Endodermal cell (in vitro differentiated cells): ENCODE measurements around the gene LRRC27. TPM values are rescaled to one million over a fixed set of nuclear protein-coding genes. Genes with fewer than 3 reads are reported as not detected.

Experiments
- DNase-seq: peaks from one replicate; pipeline ENCODE4 v3.0.0-alpha.2; 2017
- H3K27ac ChIP-seq: 2 replicates; pipeline ENCODE4 v1.5.1; 2013; ENCODE audit warnings: mild to moderate bottlenecking, low read depth, low read length, moderate library complexity
- H3K27me3 ChIP-seq: 2 replicates; pipeline ENCODE4 v1.6.1; 2013; ENCODE audit warnings: mild to moderate bottlenecking, low read length, moderate library complexity; ENCODE audit not compliant: insufficient read depth, control insufficient read depth, poor library complexity, severe bottlenecking
- H3K36me3 ChIP-seq: 2 replicates; pipeline ENCODE4 v1.7.0; 2013; ENCODE audit warnings: mild to moderate bottlenecking, low read length, moderate library complexity; ENCODE audit not compliant: control insufficient read depth, insufficient read depth
- H3K4me1 ChIP-seq: one replicate; pipeline ENCODE4 v1.7.0; 2013; ENCODE audit warnings: low read length; ENCODE audit not compliant: control insufficient read depth, insufficient read depth
- H3K4me3 ChIP-seq: 2 replicates; pipeline ENCODE4 v1.5.1; 2013; ENCODE audit warnings: mild to moderate bottlenecking, low read length, moderate library complexity
- H3K9ac ChIP-seq: 2 replicates; pipeline ENCODE4 v1.6.1; 2013; ENCODE audit warnings: mild to moderate bottlenecking, low read length, moderate library complexity; ENCODE audit not compliant: poor library complexity, severe bottlenecking; ENCODE audit errors: extremely low read depth
- H3K9me3 ChIP-seq: 2 replicates; pipeline ENCODE4 v1.6.1; 2013; ENCODE audit warnings: mild to moderate bottlenecking, low read length, moderate library complexity; ENCODE audit not compliant: control insufficient read depth
- H3K27ac Mint-ChIP-seq: 2 replicates; pipeline ENCODE4 v1.8.0; 2020; ENCODE audit warnings: mixed read lengths
- H3K27me3 Mint-ChIP-seq: 2 replicates; pipeline ENCODE4 v1.8.0; 2021; ENCODE audit warnings: mild to moderate bottlenecking, mixed read lengths; ENCODE audit not compliant: insufficient read depth
- H3K36me3 Mint-ChIP-seq: 2 replicates; pipeline ENCODE4 v1.8.0; 2020; ENCODE audit warnings: low read depth, mixed read lengths
- H3K4me1 Mint-ChIP-seq: 2 replicates; pipeline ENCODE4 v1.8.0; 2020; ENCODE audit warnings: mixed read lengths
- H3K4me3 Mint-ChIP-seq: 2 replicates; pipeline ENCODE4 v1.8.0; 2020; ENCODE audit warnings: mild to moderate bottlenecking, moderate library complexity, mixed read lengths
- H3K9me3 Mint-ChIP-seq: 2 replicates; pipeline ENCODE4 v1.8.0; 2020; ENCODE audit warnings: mild to moderate bottlenecking, mixed read lengths
- WGBS, 2 experiments: methylation state at CpG; one replicate each; pipeline versions ENCODE4 v1.1.5 to v1.1.7; 2013; ENCODE audit warnings: missing lambda C conversion rate in 2 of 2, mixed read lengths in 1 of 2; ENCODE audit not compliant: insufficient coverage in 1 of 2, insufficient read length in 1 of 2; 5-methylcytosine and 5-hydroxymethylcytosine counted together
- total RNA-seq, 2 donors: library from RNA; stranded (reverse); fragmentation: NEBNext Ultra II Directional in 1 of 2; extraction: Animal tissue kit (Norgen Biotek cat#: 25700) in 1 of 2; gene quantifications; 2 replicates in 1 of 2; 3 replicates in 1 of 2; pipeline ENCODE4 v1.2.1, GENCODE V29; 2021
- TF ChIP-seq, protein P1 (sequence below): fragments of 200-600 bp; sonication (generic); conservative IDR thresholded peaks from 2 replicates; pipeline ENCODE4 v1.5.0; 2021; ENCODE audit warnings: antibody characterized with exemption, mild to moderate bottlenecking

Gene LRRC27
- total RNA-seq, 2 donors from 2014 or later, result 10.3 to 14.6 TPM

DNA sequence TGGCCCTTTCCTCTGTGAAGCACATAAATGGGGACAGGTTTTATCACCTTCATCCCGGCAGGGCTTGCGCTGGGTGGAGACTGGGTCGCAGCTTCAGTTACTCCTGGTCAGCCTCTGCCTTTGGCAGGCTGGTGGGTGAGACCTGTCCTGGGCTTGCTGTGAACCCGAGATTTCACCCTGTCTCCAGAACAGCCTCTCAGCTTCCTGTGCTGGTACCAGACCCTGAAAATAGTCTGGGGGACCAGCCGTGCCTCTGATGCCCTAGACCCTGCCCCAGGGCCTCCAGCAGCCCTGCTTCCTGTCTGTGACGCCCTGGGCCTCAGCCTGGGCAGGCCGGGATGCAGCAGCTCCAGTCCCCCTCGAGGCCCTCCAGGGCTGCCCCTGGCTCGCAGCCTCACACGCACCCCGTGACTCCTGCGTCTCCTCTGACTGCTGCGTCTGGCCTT lies 51.8 kb downstream of the LRRC27 start:
- Mint-ChIP-seq H3K9me3 (peaks cover 2% of the 10 kb centered on the region), H3K4me3 (no peak overlapping the region), H3K27ac (no peak overlapping the region), H3K27me3 (peaks cover 3% of the 10 kb centered on the region), H3K36me3 (peaks cover 2% of the 10 kb centered on the region), H3K4me1 (no peaks in the 10 kb centered on the region)
- Histone ChIP-seq H3K4me3 (no peak overlapping the region), H3K9ac (no peak overlapping the region), H3K27me3 (no peaks in the 10 kb centered on the region), H3K9me3 (no peaks in the 10 kb centered on the region), H3K4me1 (no peaks in the 10 kb centered on the region), H3K36me3 (no peaks in the 10 kb centered on the region), H3K27ac (no peak overlapping the region)
- WGBS, 2 experiments, result 87% methylated on average over 13 of the region's 13 CpGs
- TF ChIP-seq, protein P1, sequence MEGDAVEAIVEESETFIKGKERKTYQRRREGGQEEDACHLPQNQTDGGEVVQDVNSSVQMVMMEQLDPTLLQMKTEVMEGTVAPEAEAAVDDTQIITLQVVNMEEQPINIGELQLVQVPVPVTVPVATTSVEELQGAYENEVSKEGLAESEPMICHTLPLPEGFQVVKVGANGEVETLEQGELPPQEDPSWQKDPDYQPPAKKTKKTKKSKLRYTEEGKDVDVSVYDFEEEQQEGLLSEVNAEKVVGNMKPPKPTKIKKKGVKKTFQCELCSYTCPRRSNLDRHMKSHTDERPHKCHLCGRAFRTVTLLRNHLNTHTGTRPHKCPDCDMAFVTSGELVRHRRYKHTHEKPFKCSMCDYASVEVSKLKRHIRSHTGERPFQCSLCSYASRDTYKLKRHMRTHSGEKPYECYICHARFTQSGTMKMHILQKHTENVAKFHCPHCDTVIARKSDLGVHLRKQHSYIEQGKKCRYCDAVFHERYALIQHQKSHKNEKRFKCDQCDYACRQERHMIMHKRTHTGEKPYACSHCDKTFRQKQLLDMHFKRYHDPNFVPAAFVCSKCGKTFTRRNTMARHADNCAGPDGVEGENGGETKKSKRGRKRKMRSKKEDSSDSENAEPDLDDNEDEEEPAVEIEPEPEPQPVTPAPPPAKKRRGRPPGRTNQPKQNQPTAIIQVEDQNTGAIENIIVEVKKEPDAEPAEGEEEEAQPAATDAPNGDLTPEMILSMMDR, result no peak
- no peak for DNase-seq

DNA sequence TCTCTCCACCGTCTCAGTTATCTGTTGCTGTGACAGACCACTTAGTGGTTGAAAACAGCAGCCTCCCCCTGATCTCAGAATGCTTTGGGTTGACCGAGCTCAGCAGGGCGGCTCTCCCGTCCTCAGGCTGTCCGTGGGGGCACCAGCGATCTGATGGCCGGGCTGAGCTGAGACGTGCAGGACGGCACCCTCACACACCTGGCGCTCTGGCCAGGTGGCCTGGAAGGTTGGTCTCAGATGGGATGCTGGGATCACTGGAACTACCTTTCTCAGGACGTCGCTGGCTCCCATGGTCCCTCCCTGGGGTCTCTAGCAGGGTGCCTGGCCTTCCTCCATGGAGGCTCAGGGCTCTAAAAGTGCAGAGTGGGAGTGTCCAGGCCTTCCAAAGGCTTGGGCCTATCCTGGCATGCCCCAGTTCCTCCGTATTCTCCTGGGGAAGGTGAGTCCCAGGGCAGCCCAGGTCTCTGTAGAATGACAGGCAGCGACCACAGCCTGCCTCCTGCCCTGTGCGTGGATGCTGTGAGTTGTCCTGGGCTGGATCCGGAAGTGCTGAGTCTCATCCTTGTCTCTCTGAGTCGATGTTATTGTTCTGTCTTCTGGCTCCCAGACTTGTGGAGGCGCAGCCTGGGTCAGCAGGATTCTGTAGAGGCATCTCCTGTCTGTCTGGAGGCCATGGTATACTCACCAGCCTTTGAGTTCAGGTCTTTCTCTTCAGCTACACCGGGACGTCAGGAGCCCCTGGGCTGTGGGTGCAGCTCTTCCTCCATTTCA lies 52.8 kb downstream of the LRRC27 start:
- H3K4me1 ChIP-seq, result no peaks in the 10 kb centered on the region
- H3K27me3 Mint-ChIP-seq, result no peaks in the 10 kb centered on the region
- H3K4me3 ChIP-seq, result no peak overlapping the region
- no peaks in the 10 kb centered on the region for H3K4me1 Mint-ChIP-seq
- DNase-seq, result no peak
- H3K4me3 Mint-ChIP-seq, result no peak overlapping the region
- H3K27ac Mint-ChIP-seq, result no peak overlapping the region
- WGBS, 2 experiments, result 92 to 99% methylated on average over 9 to 20 of the region's 20 CpGs
- H3K36me3 Mint-ChIP-seq, result no peaks in the 10 kb centered on the region
- no peaks in the 10 kb centered on the region for H3K27me3 ChIP-seq
- H3K27ac ChIP-seq, result no peak overlapping the region
- no peak overlapping the region for H3K9ac ChIP-seq
- no peaks in the 10 kb centered on the region for H3K36me3 ChIP-seq
- no peaks in the 10 kb centered on the region for H3K9me3 Mint-ChIP-seq
- H3K9me3 ChIP-seq, result no peaks in the 10 kb centered on the region
- TF ChIP-seq, protein P1, result no peak

DNA sequence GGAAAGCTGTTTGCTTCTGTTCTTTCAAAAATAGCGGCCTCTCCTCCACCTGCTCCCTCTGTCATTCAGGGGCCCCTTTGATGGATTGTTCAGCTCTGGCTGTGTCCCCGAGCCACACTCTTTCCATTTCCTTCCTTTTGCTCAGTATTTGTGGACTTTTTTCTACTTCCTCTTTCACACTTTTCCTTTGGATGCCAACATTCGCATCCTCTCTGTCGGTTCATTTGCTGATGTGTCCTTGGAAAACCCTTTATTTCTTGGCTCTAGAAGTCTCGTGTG lies 53.3 kb downstream of the LRRC27 start:
- H3K4me3 ChIP-seq, result no peak overlapping the region
- no peak overlapping the region for H3K9ac ChIP-seq
- H3K4me1 ChIP-seq, result no peaks in the 10 kb centered on the region
- no peaks in the 10 kb centered on the region for H3K27me3 Mint-ChIP-seq
- H3K27me3 ChIP-seq, result no peaks in the 10 kb centered on the region
- H3K9me3 ChIP-seq, result no peaks in the 10 kb centered on the region
- H3K27ac Mint-ChIP-seq, result no peak overlapping the region
- H3K4me3 Mint-ChIP-seq, result no peak overlapping the region
- no peaks in the 10 kb centered on the region for H3K9me3 Mint-ChIP-seq
- no peaks in the 10 kb centered on the region for H3K36me3 ChIP-seq
- no peak overlapping the region for H3K27ac ChIP-seq
- H3K4me1 Mint-ChIP-seq, result no peaks in the 10 kb centered on the region
- WGBS, 2 experiments, result 70 to 90% methylated on average over 5 of the region's 5 CpGs
- TF ChIP-seq, protein P1, result no peak
- DNase-seq, result no peak
- H3K36me3 Mint-ChIP-seq, result no peaks in the 10 kb centered on the region
